Stimulated activated CD8-positive, alpha-beta memory T cell treated with anti-CD3 and anti-CD28 coated beads, Interleukin-7, amount 100 ng/mL, for 1 hour (primary cell): ENCODE results near the gene UGT2A2.

ENCODE experiments used
- DNase-seq, 2 donors: peaks; one replicate each; pipeline ENCODE4 v3.0.0-alpha.2; 2020; ENCODE audit warnings: low read depth in 2 of 2

UGT2A2 gene

GRCh38 chr4:69576251-69576877, 63.1 kb downstream of the UGT2A2 start:
- no peak for DNase-seq

- no peak for DNase-seq
These were observed 70.7 kb downstream of the UGT2A2 start for GRCh38 chr4:69568787-69569186.

GRCh38 chr4:69563424-69563823, 76.0 kb downstream of the UGT2A2 start:
- DNase-seq: no peak

- no peak for DNase-seq
These were observed 89.8 kb downstream of the UGT2A2 start for GRCh38 chr4:69549651-69550050.

DNA sequence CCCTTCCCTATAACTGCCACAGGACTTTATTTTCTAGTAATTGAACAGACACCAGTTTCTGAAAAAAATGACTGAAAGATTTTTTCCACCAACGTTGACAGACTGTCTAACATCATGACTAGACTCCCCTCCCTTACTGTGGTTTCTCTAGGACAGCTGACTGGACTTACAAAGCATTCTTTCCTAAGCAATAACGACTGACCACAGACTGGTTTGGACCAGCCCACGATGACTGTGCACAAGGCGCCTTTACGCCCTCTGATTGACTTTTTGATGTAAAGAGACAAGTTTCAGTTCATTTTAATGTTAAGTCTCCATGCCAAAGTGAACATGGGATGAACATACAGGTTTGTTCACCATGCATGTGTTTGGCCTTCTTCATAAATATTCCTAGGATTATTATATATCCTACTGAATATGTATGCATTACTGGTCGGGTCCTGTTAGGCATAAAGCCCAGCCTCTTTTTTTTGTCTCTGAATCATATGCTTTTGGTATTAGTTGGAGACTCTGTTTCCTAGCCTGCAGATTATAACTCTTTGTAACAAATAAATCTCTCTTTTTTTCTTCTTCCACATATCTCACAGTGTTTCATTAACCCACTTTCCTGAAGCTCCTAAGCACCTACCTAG, 93.2 kb downstream of the UGT2A2 start:
- DNase-seq: no peak
